Measurements from ENCODE around the gene NR2F6.

- TF ChIP-seq ZNF146 (tag by site-specific recombination; IDR thresholded peaks at IDR 0.05) (no peak), ZNF280D (tag by site-specific recombination; IDR thresholded peaks at IDR 0.05) (no peak), ZBTB44 (tag by site-specific recombination; IDR thresholded peaks at IDR 0.05) (no peak), ZBTB8A (tag by site-specific recombination; IDR thresholded peaks at IDR 0.05) (no peak), ZSCAN30 (tag by site-specific recombination; IDR thresholded peaks at IDR 0.05) (no peak), CTCF (tag by site-specific recombination; IDR thresholded peaks at IDR 0.05) (no peak), YY1 (tag by site-specific recombination; IDR thresholded peaks at IDR 0.05) (no peak), ZNF610 (tag by site-specific recombination; IDR thresholded peaks at IDR 0.05; ENCODE audit: borderline replicate concordance) (no peak), RBAK (tag by site-specific recombination; IDR thresholded peaks at IDR 0.05) (no peak)
Observed at GRCh38 chr19:17227798-17228367, 17.8 kb downstream of the NR2F6 start.

Data from HEK293 (cell line).